GM13976 (cell line): Measurements from ENCODE around the gene ALS2CL.
A peak's percentile ranks its signal among the peaks of the same experiment; 100 is the strongest.

Experiments
- DNase-seq: peaks from one replicate; pipeline ENCODE4 v3.0.0; 2012; ENCODE audit warnings: low spot score
- in situ Hi-C: fragments of 300-500 bp; cut with MboI; formaldehyde crosslinking; loops from one replicate; pipeline ENCODE4 v1.12.0; 2022; ENCODE audit warnings: low sequenced_read_pairs, mixed read lengths, inconsistent platforms; ENCODE audit not compliant: unreplicated experiment
- TF ChIP-seq, protein P1 (sequence below): IDR thresholded peaks from 2 replicates; pipeline ENCODE4 v1.5.1; 2012; ENCODE audit warnings: borderline replicate concordance, mild to moderate bottlenecking; ENCODE audit not compliant: insufficient read depth; ENCODE audit errors: extremely low read depth, missing control alignments, control extremely low read depth

ALS2CL gene

DNA sequence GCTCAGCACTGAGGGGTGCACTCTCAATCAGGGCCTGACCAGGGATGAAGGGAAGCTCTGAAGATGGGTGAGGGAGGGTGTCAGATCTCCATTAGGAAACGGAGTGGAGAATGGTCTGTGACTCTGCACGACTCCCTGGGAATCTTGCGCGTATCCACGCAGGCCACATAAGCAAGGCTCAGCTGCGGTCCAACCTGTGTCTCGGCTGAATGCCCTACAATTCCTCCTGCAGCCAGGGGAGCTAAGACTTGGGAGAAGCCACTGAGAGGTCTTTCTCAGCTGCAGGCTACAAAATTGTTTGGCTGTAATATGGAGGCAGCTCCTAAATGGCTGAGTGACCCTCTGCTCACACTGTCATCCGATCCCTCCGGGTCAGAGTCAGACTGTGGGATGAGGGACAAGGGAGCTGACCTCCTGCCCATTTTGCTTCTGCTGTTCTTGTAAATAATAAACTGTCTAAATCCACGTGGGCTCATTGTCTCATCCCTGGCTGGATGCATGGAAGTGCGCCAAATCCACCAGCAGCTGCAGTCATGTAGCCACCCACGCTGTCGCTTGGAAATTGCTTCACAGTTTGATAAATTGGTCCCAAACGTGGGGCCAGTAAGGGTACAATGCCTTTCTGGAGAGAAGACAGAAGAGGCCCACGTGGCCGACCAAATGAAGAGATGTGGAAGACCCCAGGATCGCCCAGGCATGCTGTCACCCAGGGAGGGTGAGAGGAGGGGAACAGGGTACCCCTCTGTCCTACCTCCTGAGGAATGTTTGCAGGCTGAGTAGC is 30.5 kb downstream of the ALS2CL start:
- TF ChIP-seq, protein P1, sequence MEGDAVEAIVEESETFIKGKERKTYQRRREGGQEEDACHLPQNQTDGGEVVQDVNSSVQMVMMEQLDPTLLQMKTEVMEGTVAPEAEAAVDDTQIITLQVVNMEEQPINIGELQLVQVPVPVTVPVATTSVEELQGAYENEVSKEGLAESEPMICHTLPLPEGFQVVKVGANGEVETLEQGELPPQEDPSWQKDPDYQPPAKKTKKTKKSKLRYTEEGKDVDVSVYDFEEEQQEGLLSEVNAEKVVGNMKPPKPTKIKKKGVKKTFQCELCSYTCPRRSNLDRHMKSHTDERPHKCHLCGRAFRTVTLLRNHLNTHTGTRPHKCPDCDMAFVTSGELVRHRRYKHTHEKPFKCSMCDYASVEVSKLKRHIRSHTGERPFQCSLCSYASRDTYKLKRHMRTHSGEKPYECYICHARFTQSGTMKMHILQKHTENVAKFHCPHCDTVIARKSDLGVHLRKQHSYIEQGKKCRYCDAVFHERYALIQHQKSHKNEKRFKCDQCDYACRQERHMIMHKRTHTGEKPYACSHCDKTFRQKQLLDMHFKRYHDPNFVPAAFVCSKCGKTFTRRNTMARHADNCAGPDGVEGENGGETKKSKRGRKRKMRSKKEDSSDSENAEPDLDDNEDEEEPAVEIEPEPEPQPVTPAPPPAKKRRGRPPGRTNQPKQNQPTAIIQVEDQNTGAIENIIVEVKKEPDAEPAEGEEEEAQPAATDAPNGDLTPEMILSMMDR = no peak
- in situ Hi-C loops = no loop called here
- peak; percentile 5 for DNase-seq

- peak; percentile 13 for DNase-seq
- TF ChIP-seq, protein P1 = no peak
- in situ Hi-C loops = no loop called here
These were observed 31.4 kb downstream of the ALS2CL start for GRCh38 chr3:46661776-46662766.

DNA sequence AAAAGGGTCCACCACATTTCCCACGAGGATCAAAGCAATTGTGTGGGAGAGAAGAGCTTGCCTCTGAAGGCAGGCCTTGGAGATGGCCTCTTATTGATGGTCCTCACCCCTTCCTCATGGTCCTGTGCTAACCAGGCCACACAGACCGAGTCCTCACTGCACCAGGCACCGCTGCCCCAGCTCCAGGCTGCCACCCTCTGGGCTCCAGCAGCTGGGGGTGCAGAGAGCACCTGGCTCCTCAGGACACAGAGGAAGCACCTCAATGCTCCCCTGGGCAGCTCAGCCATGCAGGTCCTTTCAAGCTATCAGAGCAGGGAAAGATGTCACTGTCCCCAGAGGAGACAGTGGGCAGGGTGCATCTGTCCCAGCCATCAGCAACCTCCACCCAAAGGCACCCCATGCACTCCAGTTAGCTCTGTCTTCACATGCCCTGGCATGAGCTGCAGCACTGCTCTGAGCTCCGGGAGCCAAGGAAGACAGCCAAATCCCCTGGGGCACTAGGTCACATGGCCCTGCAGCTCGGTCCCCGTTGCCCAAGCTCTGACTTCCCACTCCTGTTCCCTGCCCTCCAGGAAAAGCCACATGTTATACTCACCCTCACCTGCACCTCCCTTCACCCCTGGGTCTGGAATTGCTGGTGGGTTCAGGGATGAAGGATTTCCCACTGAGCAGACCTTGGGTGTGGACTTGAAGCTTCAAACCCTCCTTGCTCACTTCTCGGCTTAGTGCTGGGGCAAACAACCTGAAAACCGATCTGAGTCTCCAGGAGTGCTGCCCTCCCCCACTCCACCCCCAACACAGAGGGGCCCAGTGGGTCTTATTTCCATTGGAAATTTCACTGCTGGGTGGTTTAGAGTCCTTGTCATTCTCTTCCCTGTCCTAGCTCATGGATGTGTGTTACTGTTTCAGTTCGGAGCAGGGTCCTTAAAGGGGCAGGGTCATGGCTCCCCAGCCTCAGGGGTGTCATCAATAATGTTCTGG is 32.6 kb downstream of the ALS2CL start:
- in situ Hi-C loops = no loop called here
- peak; percentile 13 for DNase-seq
- TF ChIP-seq, protein P1 = no peak

DNA sequence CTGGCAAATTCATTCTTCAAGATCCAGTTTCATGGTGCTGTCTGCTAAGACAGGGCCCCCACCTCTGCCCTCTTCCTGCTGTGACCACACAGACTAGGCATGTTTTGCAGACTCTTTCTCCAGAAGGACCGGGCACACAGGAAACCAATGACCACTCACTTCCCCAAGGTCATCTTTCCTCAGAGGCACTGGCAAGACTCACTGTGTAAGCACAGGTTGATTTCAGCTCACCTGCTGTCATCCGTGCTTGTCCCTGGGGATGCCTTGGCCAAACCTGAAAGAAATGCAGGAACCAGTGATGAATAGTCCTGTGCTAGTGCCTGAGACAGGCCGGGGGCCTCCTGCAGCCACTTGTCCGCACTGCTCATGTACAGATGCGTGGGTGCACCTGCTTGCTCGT is 33.5 kb downstream of the ALS2CL start:
- TF ChIP-seq, protein P1 = no peak
- no peak for DNase-seq
- in situ Hi-C loops = no loop called here

- in situ Hi-C loops = no loop called here
- DNase-seq = no peak
- TF ChIP-seq, protein P1 = no peak
These were observed 34.2 kb downstream of the ALS2CL start for GRCh38 chr3:46659285-46659684.
